Right atrium auricular region (tissue), 2 donors: Measurements from ENCODE around the gene AP3S2. TPM values are rescaled to one million over a fixed set of nuclear protein-coding genes. Genes with fewer than 3 reads are reported as not detected.

Experiments used
- DNase-seq: peaks from one replicate; pipeline ENCODE4 v3.0.0-alpha.2; 2019; ENCODE audit warnings: low spot score
- H3K27ac ChIP-seq, 2 donors: fragments of 200-600 bp; sonication (generic); 1 replicate in 1 of 2; 2 replicates in 1 of 2; pipeline ENCODE4 v1.5.1; 2016 to 2019
- H3K27me3 ChIP-seq, 2 donors: fragments of 200-600 bp; sonication (generic); one replicate each; pipeline versions ENCODE4 v1.5.1 to v1.6.0; 2017 to 2019
- H3K36me3 ChIP-seq: fragments of 200-600 bp; sonication (generic); one replicate; pipeline ENCODE4 v1.5.1; 2016
- H3K4me1 ChIP-seq, 2 donors: fragments of 200-600 bp; sonication (generic); one replicate each; pipeline versions ENCODE4 v1.5.1 to v1.6.0; 2017 to 2019
- H3K4me3 ChIP-seq, 2 donors: fragments of 200-600 bp; sonication (generic); 1 replicate in 1 of 2; 2 replicates in 1 of 2; pipeline ENCODE4 v1.5.1; 2017 to 2019; ENCODE audit warnings: mild to moderate bottlenecking in 1 of 2, moderate library complexity in 1 of 2
- H3K9me3 ChIP-seq, 2 donors: fragments of 200-600 bp; sonication (generic); one replicate each; pipeline ENCODE4 v1.5.1; 2019
- total RNA-seq, 2 donors: library from RNA; depleted of rRNA; stranded (reverse); fragments of >200 nt; gene quantifications; one replicate each; pipeline ENCODE4 v1.1.0, GENCODE V29; 2016
- TF ChIP-seq, protein P1 (sequence below), 2 donors: fragments of 200-600 bp; sonication (generic); IDR thresholded peaks; one replicate each; pipeline ENCODE4 v1.5.1; 2019; ENCODE audit warnings: antibody characterized with exemption in 2 of 2

AP3S2 gene
- total RNA-seq, 2 donors from 2014 or later, result 42.1 to 65.9 TPM

GRCh38 chr15:89851673-89852341 is 42.0 kb downstream of the AP3S2 start:
- no peak overlapping the region for H3K27ac ChIP-seq
- no peak for DNase-seq
- H3K9me3 ChIP-seq, result no peaks in the 10 kb centered on the region
- peaks cover 0 to 9% of the 10 kb centered on the region in 2 donors for H3K4me1 ChIP-seq
- H3K4me3 ChIP-seq, result no peak overlapping the region
- TF ChIP-seq, protein P1, sequence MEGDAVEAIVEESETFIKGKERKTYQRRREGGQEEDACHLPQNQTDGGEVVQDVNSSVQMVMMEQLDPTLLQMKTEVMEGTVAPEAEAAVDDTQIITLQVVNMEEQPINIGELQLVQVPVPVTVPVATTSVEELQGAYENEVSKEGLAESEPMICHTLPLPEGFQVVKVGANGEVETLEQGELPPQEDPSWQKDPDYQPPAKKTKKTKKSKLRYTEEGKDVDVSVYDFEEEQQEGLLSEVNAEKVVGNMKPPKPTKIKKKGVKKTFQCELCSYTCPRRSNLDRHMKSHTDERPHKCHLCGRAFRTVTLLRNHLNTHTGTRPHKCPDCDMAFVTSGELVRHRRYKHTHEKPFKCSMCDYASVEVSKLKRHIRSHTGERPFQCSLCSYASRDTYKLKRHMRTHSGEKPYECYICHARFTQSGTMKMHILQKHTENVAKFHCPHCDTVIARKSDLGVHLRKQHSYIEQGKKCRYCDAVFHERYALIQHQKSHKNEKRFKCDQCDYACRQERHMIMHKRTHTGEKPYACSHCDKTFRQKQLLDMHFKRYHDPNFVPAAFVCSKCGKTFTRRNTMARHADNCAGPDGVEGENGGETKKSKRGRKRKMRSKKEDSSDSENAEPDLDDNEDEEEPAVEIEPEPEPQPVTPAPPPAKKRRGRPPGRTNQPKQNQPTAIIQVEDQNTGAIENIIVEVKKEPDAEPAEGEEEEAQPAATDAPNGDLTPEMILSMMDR (IDR thresholded peaks at IDR 0.05), result no peak
- peaks cover 11% of the 10 kb centered on the region for H3K36me3 ChIP-seq
- no peaks in the 10 kb centered on the region for H3K27me3 ChIP-seq

GRCh38 chr15:89848970-89849292 is 44.9 kb downstream of the AP3S2 start:
- peaks cover 0 to 9% of the 10 kb centered on the region in 2 donors for H3K4me1 ChIP-seq
- DNase-seq, result no peak
- H3K27me3 ChIP-seq, result no peaks in the 10 kb centered on the region
- no peak overlapping the region for H3K4me3 ChIP-seq
- no peak overlapping the region for H3K27ac ChIP-seq
- peaks cover 11% of the 10 kb centered on the region for H3K36me3 ChIP-seq
- TF ChIP-seq, protein P1 (IDR thresholded peaks at IDR 0.05), result no peak
- H3K9me3 ChIP-seq, result no peaks in the 10 kb centered on the region

- H3K4me1 ChIP-seq, result peaks cover 0 to 3% of the 10 kb centered on the region in 2 donors
Observed at GRCh38 chr15:89847101-89847500, 46.7 kb downstream of the AP3S2 start.

GRCh38 chr15:89845305-89845893 is 48.4 kb downstream of the AP3S2 start:
- H3K27ac ChIP-seq, result no peak overlapping the region
- no peaks in the 10 kb centered on the region for H3K36me3 ChIP-seq

More at GRCh38 chr15:89847101-89847500, 46.7 kb downstream of the AP3S2 start:
- H3K9me3 ChIP-seq, result no peaks in the 10 kb centered on the region
- H3K36me3 ChIP-seq, result peaks cover 8% of the 10 kb centered on the region
- TF ChIP-seq, protein P1 (IDR thresholded peaks at IDR 0.05), result no peak
- no peak overlapping the region for H3K4me3 ChIP-seq
- no peak for DNase-seq
- H3K27me3 ChIP-seq, result no peaks in the 10 kb centered on the region
- H3K27ac ChIP-seq, result no peak overlapping the region

DNA sequence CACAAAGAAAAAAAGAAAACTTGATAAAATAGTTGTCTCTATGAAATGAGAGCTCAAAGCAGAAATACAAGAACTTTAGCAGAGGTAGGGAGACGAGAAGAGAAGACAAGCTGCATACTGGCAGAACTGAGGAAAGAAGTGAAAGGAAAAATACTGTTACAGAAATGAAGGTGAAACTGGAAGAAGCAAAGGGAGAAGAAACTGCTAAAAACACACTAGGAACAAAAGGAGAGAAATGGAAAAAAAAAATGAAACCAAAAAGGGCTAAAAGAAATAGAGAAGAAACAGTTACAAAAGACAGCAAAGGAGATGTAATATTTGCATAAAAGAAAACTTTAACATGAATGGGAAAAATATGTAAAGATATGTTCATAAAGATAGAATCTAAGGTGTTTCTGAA is 51.8 kb downstream of the AP3S2 start:
- Histone ChIP-seq H3K9me3 (no peaks in the 10 kb centered on the region), H3K36me3 (no peaks in the 10 kb centered on the region), H3K27ac (no peak overlapping the region), H3K4me1 (peaks cover 0 to 11% of the 10 kb centered on the region in 2 donors), H3K4me3 (no peak overlapping the region), H3K27me3 (no peaks in the 10 kb centered on the region)
- TF ChIP-seq, protein P1 (IDR thresholded peaks at IDR 0.05), result no peak
- DNase-seq, result no peak

More at GRCh38 chr15:89845305-89845893, 48.4 kb downstream of the AP3S2 start:
- TF ChIP-seq, protein P1 (IDR thresholded peaks at IDR 0.05), result no peak
- Histone ChIP-seq H3K9me3 (no peaks in the 10 kb centered on the region), H3K27me3 (no peaks in the 10 kb centered on the region), H3K4me1 (no peaks in the 10 kb centered on the region), H3K4me3 (no peak overlapping the region)
- no peak for DNase-seq
